SK-N-MC (cell line): ENCODE data around the gene AGPAT2.

Source experiments
- EZH2 ChIP-seq: fragments of 200-600 bp; sonication (generic); IDR thresholded peaks from one replicate; pipeline ENCODE4 v1.6.1; 2017; ENCODE audit warnings: antibody characterized with exemption
- FOXP2 ChIP-seq: optimal IDR thresholded peaks from 2 replicates; pipeline ENCODE3; 2011; ENCODE audit warnings: mild to moderate bottlenecking, moderate library complexity; ENCODE audit not compliant: insufficient read depth; ENCODE audit errors: extremely low read length, control extremely low read depth
- POLR2AphosphoS5 ChIP-seq: IDR thresholded peaks from 2 replicates; pipeline ENCODE4 v1.6.1; 2012; ENCODE audit warnings: mild to moderate bottlenecking, low read depth, low read length, borderline replicate concordance

DNA sequence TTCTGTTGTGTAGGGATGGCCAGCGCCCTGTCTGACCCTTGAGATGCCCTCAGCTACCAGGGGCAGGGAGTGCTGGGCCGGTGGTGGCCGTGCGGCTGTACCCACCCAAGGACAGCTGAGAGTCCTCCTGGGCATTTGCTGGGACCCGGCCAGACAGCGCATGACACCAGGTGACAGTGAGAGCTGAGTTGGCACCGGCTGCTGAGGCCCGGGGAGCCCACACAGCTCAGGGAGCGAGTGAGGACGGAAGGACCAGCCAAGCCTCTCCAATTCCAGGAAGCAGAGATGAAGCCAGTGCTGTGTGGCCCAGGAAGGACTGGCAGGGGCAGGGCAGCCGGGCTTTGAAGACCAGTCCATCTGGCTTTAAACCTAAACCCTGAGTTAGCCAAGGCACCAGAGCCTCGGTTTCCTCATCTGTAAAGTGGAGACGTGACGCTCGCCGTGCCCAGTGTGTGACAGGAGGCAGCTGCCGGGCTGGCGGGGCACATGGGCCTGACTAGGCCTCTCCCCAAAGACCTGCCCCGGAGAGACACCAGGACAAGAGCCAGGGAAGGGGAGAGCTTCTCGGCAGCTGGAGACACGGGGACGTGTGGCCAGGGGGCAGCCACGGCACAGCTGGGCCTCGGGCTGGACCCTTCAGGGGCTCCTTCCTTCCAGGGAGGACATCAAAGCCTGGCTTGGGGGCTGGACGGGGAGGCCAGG, 3.0 kb upstream of the AGPAT2 start:
- TF ChIP-seq POLR2AphosphoS5 (no peak), EZH2 (no peak), FOXP2 (no peak)
